Memory B cell (primary cell): Measurements from ENCODE around the gene MGAM2.
"Not testable (repeated sequence)": the region's sequence is repeated elsewhere in the genome, so short reads cannot be mapped to it uniquely, and the experiment has no call there.

Source experiments
- ATAC-seq: fragments of 150-1000 bp; cut with Tn5 transposase; 2 replicates; pipeline ENCODE4 v1.10.0; 2021; ENCODE audit warnings: low read depth, mild to moderate bottlenecking, moderate library complexity
- DNase-seq, 2 donors: peaks; one replicate each; pipeline ENCODE4 v3.0.0; 2022; ENCODE audit warnings: low spot score in 2 of 2
- H3K27ac Mint-ChIP-seq: one replicate; pipeline ENCODE4 v1.8.0; 2022; ENCODE audit warnings: mild to moderate bottlenecking, moderate library complexity, mixed read lengths
- H3K27me3 Mint-ChIP-seq: one replicate; pipeline ENCODE4 v1.8.0; 2022; ENCODE audit warnings: mixed read lengths
- H3K36me3 Mint-ChIP-seq: one replicate; pipeline ENCODE4 v1.8.0; 2022; ENCODE audit warnings: mild to moderate bottlenecking, mixed read lengths
- H3K4me1 Mint-ChIP-seq: one replicate; pipeline ENCODE4 v1.8.0; 2022; ENCODE audit warnings: mixed read lengths
- H3K4me3 Mint-ChIP-seq: one replicate; pipeline ENCODE4 v1.8.0; 2022; ENCODE audit warnings: mild to moderate bottlenecking, moderate library complexity, mixed read lengths
- H3K9me3 Mint-ChIP-seq: one replicate; pipeline ENCODE4 v1.8.0; 2022; ENCODE audit warnings: mixed read lengths

The MGAM2 gene

GRCh38 chr7:142111499-142111898 is at the start of gene MGAM2:
TSS of gene MGAM2 (plus strand) at chr7:142111718. CDS start at chr7:142116874, 5,156 bp downstream.
- H3K4me1 Mint-ChIP-seq = no peaks in the 10 kb centered on the region
- H3K9me3 Mint-ChIP-seq = peaks cover 8% of the 10 kb centered on the region
- DNase-seq (no peak), ATAC-seq (no peak)
- H3K36me3 Mint-ChIP-seq = no peaks in the 10 kb centered on the region
- no peak within 1 kb of the TSS for H3K4me3 Mint-ChIP-seq
- peaks cover 4% of the 10 kb centered on the region for H3K27me3 Mint-ChIP-seq
- no peak within 1 kb of the TSS for H3K27ac Mint-ChIP-seq

- Mint-ChIP-seq H3K27ac (no peak overlapping the region), H3K27me3 (peaks cover 2% of the 10 kb centered on the region), H3K4me3 (no peak overlapping the region), H3K36me3 (no peaks in the 10 kb centered on the region), H3K4me1 (no peaks in the 10 kb centered on the region), H3K9me3 (peaks cover 1% of the 10 kb centered on the region)
- ATAC-seq (no peak), DNase-seq (no peak)
Observed at GRCh38 chr7:142063551-142064442, 47.7 kb upstream of the MGAM2 start.

- ATAC-seq = no peak
- Mint-ChIP-seq H3K27ac (no peak overlapping the region), H3K4me3 (no peak overlapping the region), H3K27me3 (peaks cover 2% of the 10 kb centered on the region), H3K9me3 (no peaks in the 10 kb centered on the region), H3K36me3 (no peaks in the 10 kb centered on the region), H3K4me1 (no peaks in the 10 kb centered on the region)
- no peak for DNase-seq
Observed at GRCh38 chr7:142066536-142066935, 45.0 kb upstream of the MGAM2 start.

GRCh38 chr7:142077762-142078161 is 33.8 kb upstream of the MGAM2 start:
- Mint-ChIP-seq H3K27ac (no peak overlapping the region), H3K4me3 (no peak overlapping the region), H3K4me1 (no peaks in the 10 kb centered on the region), H3K9me3 (no peaks in the 10 kb centered on the region), H3K27me3 (no peaks in the 10 kb centered on the region), H3K36me3 (no peaks in the 10 kb centered on the region)
- DNase-seq = no peak
- no peak for ATAC-seq

- ATAC-seq (no peak), DNase-seq (no peak)
- peaks cover 4% of the 10 kb centered on the region for H3K27me3 Mint-ChIP-seq
- H3K27ac Mint-ChIP-seq = no peak overlapping the region
- H3K36me3 Mint-ChIP-seq = no peaks in the 10 kb centered on the region
- H3K9me3 Mint-ChIP-seq = peaks cover 4% of the 10 kb centered on the region
- no peaks in the 10 kb centered on the region for H3K4me1 Mint-ChIP-seq
- H3K4me3 Mint-ChIP-seq = no peak overlapping the region
Observed at GRCh38 chr7:142083605-142084004, 27.9 kb upstream of the MGAM2 start.

GRCh38 chr7:142085428-142085827 is 26.1 kb upstream of the MGAM2 start:
- ATAC-seq = no peak
- Mint-ChIP-seq H3K27me3 (peaks cover 5% of the 10 kb centered on the region), H3K36me3 (no peaks in the 10 kb centered on the region), H3K4me1 (no peaks in the 10 kb centered on the region), H3K4me3 (no peak overlapping the region), H3K9me3 (peaks cover 4% of the 10 kb centered on the region), H3K27ac (no peak overlapping the region)
- DNase-seq = no peak

- no peak overlapping the region for H3K27ac Mint-ChIP-seq
- no peaks in the 10 kb centered on the region for H3K4me1 Mint-ChIP-seq
- H3K9me3 Mint-ChIP-seq = peaks cover 4% of the 10 kb centered on the region
- ATAC-seq (no peak), DNase-seq (no peak)
- H3K36me3 Mint-ChIP-seq = no peaks in the 10 kb centered on the region
- H3K4me3 Mint-ChIP-seq = no peak overlapping the region
- peaks cover 6% of the 10 kb centered on the region for H3K27me3 Mint-ChIP-seq
Observed at GRCh38 chr7:142088022-142088714, 23.4 kb upstream of the MGAM2 start.

GRCh38 chr7:142089035-142089434 is 22.5 kb upstream of the MGAM2 start:
- no peaks in the 10 kb centered on the region for H3K9me3 Mint-ChIP-seq

GRCh38 chr7:142091961-142092360 is 19.6 kb upstream of the MGAM2 start:
- Mint-ChIP-seq H3K27me3 (peaks cover 2% of the 10 kb centered on the region), H3K9me3 (no peaks in the 10 kb centered on the region), H3K36me3 (no peaks in the 10 kb centered on the region), H3K4me3 (no peak overlapping the region), H3K4me1 (no peaks in the 10 kb centered on the region), H3K27ac (no peak overlapping the region)
- no peak for ATAC-seq
- no peak for DNase-seq

More at GRCh38 chr7:142089035-142089434, 22.5 kb upstream of the MGAM2 start:
- ATAC-seq (no peak), DNase-seq (no peak)
- Mint-ChIP-seq H3K36me3 (no peaks in the 10 kb centered on the region), H3K27ac (no peak overlapping the region), H3K27me3 (peaks cover 2% of the 10 kb centered on the region), H3K4me1 (no peaks in the 10 kb centered on the region), H3K4me3 (no peak overlapping the region)

- no peak for DNase-seq
- ATAC-seq = no peak
- H3K9me3 Mint-ChIP-seq = no peaks in the 10 kb centered on the region
- no peak overlapping the region for H3K4me3 Mint-ChIP-seq
- H3K27ac Mint-ChIP-seq = no peak overlapping the region
- no peaks in the 10 kb centered on the region for H3K36me3 Mint-ChIP-seq
- H3K27me3 Mint-ChIP-seq = peaks cover 2% of the 10 kb centered on the region
- no peaks in the 10 kb centered on the region for H3K4me1 Mint-ChIP-seq
Observed at GRCh38 chr7:142094861-142095260, 16.7 kb upstream of the MGAM2 start.

- no peak overlapping the region for H3K4me3 Mint-ChIP-seq
- no peak for DNase-seq
- H3K4me1 Mint-ChIP-seq = no peaks in the 10 kb centered on the region
- H3K9me3 Mint-ChIP-seq = no peaks in the 10 kb centered on the region
- no peak overlapping the region for H3K27ac Mint-ChIP-seq
- ATAC-seq = no peak
- H3K36me3 Mint-ChIP-seq = no peaks in the 10 kb centered on the region
- no peaks in the 10 kb centered on the region for H3K27me3 Mint-ChIP-seq
Observed at GRCh38 chr7:142097571-142097970, 13.9 kb upstream of the MGAM2 start.

GRCh38 chr7:142098004-142098403 is 13.5 kb upstream of the MGAM2 start:
- H3K4me3 Mint-ChIP-seq = no peak overlapping the region
- H3K27ac Mint-ChIP-seq = no peak overlapping the region
- DNase-seq = no peak
- H3K36me3 Mint-ChIP-seq = no peaks in the 10 kb centered on the region
- no peaks in the 10 kb centered on the region for H3K4me1 Mint-ChIP-seq
- no peaks in the 10 kb centered on the region for H3K27me3 Mint-ChIP-seq
- no peaks in the 10 kb centered on the region for H3K9me3 Mint-ChIP-seq
- ATAC-seq = no peak

GRCh38 chr7:142099347-142099746 is 12.2 kb upstream of the MGAM2 start:
- not testable (repeated sequence) for ATAC-seq, H3K4me3 Mint-ChIP-seq, H3K27me3 Mint-ChIP-seq, H3K27ac Mint-ChIP-seq, H3K36me3 Mint-ChIP-seq, H3K4me1 Mint-ChIP-seq, DNase-seq, H3K9me3 Mint-ChIP-seq

- Mint-ChIP-seq H3K36me3 (no peaks in the 10 kb centered on the region), H3K4me1 (no peaks in the 10 kb centered on the region), H3K4me3 (no peak overlapping the region), H3K27me3 (no peaks in the 10 kb centered on the region), H3K27ac (no peak overlapping the region), H3K9me3 (no peaks in the 10 kb centered on the region)
- ATAC-seq = no peak
- DNase-seq = no peak
Observed at GRCh38 chr7:142100634-142101033, 10.9 kb upstream of the MGAM2 start.
